Measurements from ENCODE around the gene DNMBP.

DNMBP gene

GRCh38 chr10:99881371-99881770 is 128.4 kb downstream of the DNMBP start:
- Histone ChIP-seq H3K36me3 (ENCODE audit: control insufficient read depth, insufficient read depth, low read length) (peaks cover 38% of the 10 kb centered on the region), H3K4me3 (replicated peaks; ENCODE audit: low read depth, low read length) (no peak overlapping the region), H3K27me3 (replicated peaks; ENCODE audit: control insufficient read depth, insufficient read depth, low read length) (no peaks in the 10 kb centered on the region)
- DNase-seq (ENCODE audit: extremely low read depth, insufficient read length), result no peak
- TF ChIP-seq CTCF (IDR thresholded peaks at IDR 0.05; ENCODE audit: insufficient read depth, low read length, poor library complexity, severe bottlenecking), result no peak

- DNase-seq (ENCODE audit: extremely low read depth, insufficient read length), result no peak
- Histone ChIP-seq H3K4me3 (replicated peaks; ENCODE audit: low read depth, low read length) (no peak overlapping the region), H3K36me3 (ENCODE audit: control insufficient read depth, insufficient read depth, low read length) (peaks cover 39% of the 10 kb centered on the region), H3K27me3 (replicated peaks; ENCODE audit: control insufficient read depth, insufficient read depth, low read length) (no peaks in the 10 kb centered on the region)
- no peak for TF ChIP-seq CTCF (IDR thresholded peaks at IDR 0.05; ENCODE audit: insufficient read depth, low read length, poor library complexity, severe bottlenecking)
These were observed 129.5 kb downstream of the DNMBP start for GRCh38 chr10:99880080-99880835.

- no peak overlapping the region for H3K4me3 ChIP-seq (replicated peaks; ENCODE audit: low read depth, low read length)
- DNase-seq (ENCODE audit: extremely low read depth, insufficient read length), result no peak
- H3K36me3 ChIP-seq (ENCODE audit: control insufficient read depth, insufficient read depth, low read length), result peaks cover 22% of the 10 kb centered on the region
These were observed 134.3 kb downstream of the DNMBP start for GRCh38 chr10:99875473-99875872.

GRCh38 chr10:99874341-99875085 is 135.2 kb downstream of the DNMBP start:
- no peak for DNase-seq (ENCODE audit: extremely low read depth, insufficient read length)
- Histone ChIP-seq H3K36me3 (ENCODE audit: control insufficient read depth, insufficient read depth, low read length) (peaks cover 17% of the 10 kb centered on the region), H3K27me3 (replicated peaks; ENCODE audit: control insufficient read depth, insufficient read depth, low read length) (no peaks in the 10 kb centered on the region), H3K4me3 (replicated peaks; ENCODE audit: low read depth, low read length) (no peak overlapping the region)
- no peak for TF ChIP-seq CTCF (IDR thresholded peaks at IDR 0.05; ENCODE audit: insufficient read depth, low read length, poor library complexity, severe bottlenecking)

More at GRCh38 chr10:99875473-99875872, 134.3 kb downstream of the DNMBP start:
- TF ChIP-seq CTCF (IDR thresholded peaks at IDR 0.05; ENCODE audit: insufficient read depth, low read length, poor library complexity, severe bottlenecking), result no peak
- H3K27me3 ChIP-seq (replicated peaks; ENCODE audit: control insufficient read depth, insufficient read depth, low read length), result no peaks in the 10 kb centered on the region

GRCh38 chr10:99873846-99874245 is 135.9 kb downstream of the DNMBP start:
- Histone ChIP-seq H3K4me3 (replicated peaks; ENCODE audit: low read depth, low read length) (no peak overlapping the region), H3K36me3 (ENCODE audit: control insufficient read depth, insufficient read depth, low read length) (peaks cover 16% of the 10 kb centered on the region)
- TF ChIP-seq CTCF (IDR thresholded peaks at IDR 0.05; ENCODE audit: insufficient read depth, low read length, poor library complexity, severe bottlenecking), result no peak

More at GRCh38 chr10:99873846-99874245, 135.9 kb downstream of the DNMBP start:
- H3K27me3 ChIP-seq (replicated peaks; ENCODE audit: control insufficient read depth, insufficient read depth, low read length), result no peaks in the 10 kb centered on the region
- DNase-seq (ENCODE audit: extremely low read depth, insufficient read length), result no peak
